Kidney epithelial cell (primary cell): Measurements from ENCODE around the gene ETS1. TPM values are rescaled to one million over a fixed set of nuclear protein-coding genes. Genes with fewer than 3 reads are reported as not detected.
A peak's percentile ranks its signal among the peaks of the same experiment; 100 is the strongest.

Source experiments
- DNase-seq: peaks from one replicate; pipeline ENCODE4 v3.0.0-alpha.2; 2010; ENCODE audit warnings: low read depth
- H3K27me3 ChIP-seq: 2 replicates; pipeline ENCODE4 v1.6.0; 2011; ENCODE audit warnings: low read length; ENCODE audit not compliant: control insufficient read depth, insufficient read depth
- H3K36me3 ChIP-seq: 2 replicates; pipeline ENCODE4 v1.5.1; 2011; ENCODE audit warnings: low read length; ENCODE audit not compliant: control insufficient read depth, insufficient read depth
- H3K4me3 ChIP-seq: 2 replicates; pipeline ENCODE4 v1.5.1; 2011; ENCODE audit warnings: low read depth, mild to moderate bottlenecking, control low read depth, low read length
- total RNA-seq: library from RNA; depleted of rRNA; stranded (reverse); fragments of >200 nt; gene quantifications from 2 replicates; pipeline ENCODE4 v1.2.3, GENCODE V29; 2015
- TF ChIP-seq, protein P1 (sequence below): IDR thresholded peaks from 2 replicates; pipeline ENCODE4 v1.5.1; 2011; ENCODE audit warnings: mild to moderate bottlenecking, moderate library complexity, low read length, control low read depth, inconsistent platforms; ENCODE audit not compliant: insufficient read depth, poor library complexity, severe bottlenecking

ETS1 gene
- total RNA-seq, 1 donor from 2014 or later = 224 TPM

DNA sequence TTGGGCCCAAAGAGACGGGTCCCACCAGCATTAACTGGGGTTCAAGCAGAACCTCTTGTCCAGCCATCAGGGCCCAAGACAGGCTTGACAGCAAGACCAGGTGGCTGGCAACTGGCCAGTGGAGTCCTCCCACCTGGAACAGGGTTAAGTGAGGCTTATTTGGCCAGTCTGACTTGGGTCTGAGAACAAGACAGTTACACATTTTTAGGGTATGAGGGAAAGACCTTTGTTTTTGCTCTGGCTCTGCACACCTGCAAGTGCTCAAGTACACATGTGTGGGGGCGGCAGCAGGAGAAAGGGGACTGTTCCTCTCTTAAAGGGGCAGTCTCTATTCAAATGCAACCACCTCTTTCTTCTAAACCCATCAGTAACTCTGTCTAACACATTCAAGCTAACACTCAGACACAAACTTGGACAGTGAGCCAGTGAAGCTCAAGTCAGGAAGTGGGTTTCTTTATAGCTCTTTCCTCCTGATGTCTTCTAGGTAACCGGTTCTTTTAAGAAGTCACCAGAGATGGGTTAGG, 116.2 kb downstream of the ETS1 start:
- DNase-seq = no peak
- Histone ChIP-seq H3K36me3 (peaks cover 2% of the 10 kb centered on the region), H3K4me3 (no peak overlapping the region), H3K27me3 (no peaks in the 10 kb centered on the region)
- TF ChIP-seq, protein P1, sequence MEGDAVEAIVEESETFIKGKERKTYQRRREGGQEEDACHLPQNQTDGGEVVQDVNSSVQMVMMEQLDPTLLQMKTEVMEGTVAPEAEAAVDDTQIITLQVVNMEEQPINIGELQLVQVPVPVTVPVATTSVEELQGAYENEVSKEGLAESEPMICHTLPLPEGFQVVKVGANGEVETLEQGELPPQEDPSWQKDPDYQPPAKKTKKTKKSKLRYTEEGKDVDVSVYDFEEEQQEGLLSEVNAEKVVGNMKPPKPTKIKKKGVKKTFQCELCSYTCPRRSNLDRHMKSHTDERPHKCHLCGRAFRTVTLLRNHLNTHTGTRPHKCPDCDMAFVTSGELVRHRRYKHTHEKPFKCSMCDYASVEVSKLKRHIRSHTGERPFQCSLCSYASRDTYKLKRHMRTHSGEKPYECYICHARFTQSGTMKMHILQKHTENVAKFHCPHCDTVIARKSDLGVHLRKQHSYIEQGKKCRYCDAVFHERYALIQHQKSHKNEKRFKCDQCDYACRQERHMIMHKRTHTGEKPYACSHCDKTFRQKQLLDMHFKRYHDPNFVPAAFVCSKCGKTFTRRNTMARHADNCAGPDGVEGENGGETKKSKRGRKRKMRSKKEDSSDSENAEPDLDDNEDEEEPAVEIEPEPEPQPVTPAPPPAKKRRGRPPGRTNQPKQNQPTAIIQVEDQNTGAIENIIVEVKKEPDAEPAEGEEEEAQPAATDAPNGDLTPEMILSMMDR = no peak

DNA sequence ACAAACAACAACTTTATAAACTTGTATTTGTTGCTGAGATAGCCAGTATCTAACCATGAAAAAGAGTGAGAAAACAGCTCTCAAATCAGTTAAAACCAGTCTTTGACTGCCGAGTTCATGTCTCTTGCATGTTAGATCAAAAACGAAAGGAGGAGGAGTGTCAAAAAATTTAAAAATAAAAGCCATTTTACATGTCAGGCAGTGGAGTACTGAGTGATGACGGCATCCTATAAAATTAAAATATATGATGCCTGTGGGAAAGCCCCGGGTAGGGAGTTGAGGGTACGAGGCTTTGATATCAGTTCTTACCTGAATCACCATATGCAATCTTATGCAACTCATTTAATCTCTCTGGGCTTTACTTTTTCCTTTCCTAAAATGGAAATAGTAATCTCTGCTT, 117.3 kb downstream of the ETS1 start:
- H3K36me3 ChIP-seq = peaks cover 2% of the 10 kb centered on the region
- H3K27me3 ChIP-seq = no peaks in the 10 kb centered on the region
- no peak for DNase-seq
- no peak overlapping the region for H3K4me3 ChIP-seq
- TF ChIP-seq, protein P1 = no peak

DNA sequence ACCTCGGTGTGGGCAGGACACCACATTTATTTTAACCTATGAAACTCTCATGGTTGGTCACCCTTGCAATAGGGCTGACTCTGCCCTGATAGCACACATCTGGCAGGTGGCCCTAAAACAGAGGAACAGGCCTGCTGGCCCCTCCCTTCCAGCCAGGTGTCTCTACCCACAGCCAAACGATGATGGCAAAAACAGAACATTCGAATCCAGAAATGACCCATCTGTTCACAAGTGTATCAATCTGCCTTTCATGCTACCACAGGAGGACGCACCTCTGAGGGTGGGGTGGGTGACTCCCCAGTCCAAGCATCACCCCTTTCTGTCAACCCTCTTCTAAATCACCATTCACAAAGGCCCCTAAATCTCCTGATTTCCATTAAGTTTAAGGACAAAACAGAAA, 118.1 kb downstream of the ETS1 start:
- Histone ChIP-seq H3K27me3 (no peaks in the 10 kb centered on the region), H3K4me3 (no peak overlapping the region), H3K36me3 (peaks cover 2% of the 10 kb centered on the region)
- DNase-seq = no peak
- TF ChIP-seq, protein P1 = no peak

DNA sequence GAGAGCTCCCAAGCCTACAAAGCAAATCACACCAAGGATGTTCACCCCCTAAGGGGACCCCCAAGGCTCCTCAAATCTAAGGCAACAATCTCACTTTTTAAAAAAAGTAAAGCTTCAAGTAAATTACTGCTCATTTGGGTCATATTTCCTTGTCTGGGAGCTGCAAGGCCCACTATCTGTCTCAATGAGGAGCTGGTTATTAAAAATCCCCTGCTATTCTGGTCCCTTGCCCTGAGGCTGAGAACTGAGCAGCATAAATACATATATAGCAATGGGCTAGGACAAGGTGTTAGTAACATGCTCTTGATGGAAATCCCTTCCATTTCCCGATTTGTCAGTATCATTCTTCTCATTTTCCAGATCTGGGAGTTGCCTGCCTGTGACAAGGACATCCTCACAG, 119.2 kb downstream of the ETS1 start:
- TF ChIP-seq, protein P1 = no peak
- Histone ChIP-seq H3K4me3 (no peak overlapping the region), H3K27me3 (no peaks in the 10 kb centered on the region), H3K36me3 (peaks cover 2% of the 10 kb centered on the region)
- no peak for DNase-seq

DNA sequence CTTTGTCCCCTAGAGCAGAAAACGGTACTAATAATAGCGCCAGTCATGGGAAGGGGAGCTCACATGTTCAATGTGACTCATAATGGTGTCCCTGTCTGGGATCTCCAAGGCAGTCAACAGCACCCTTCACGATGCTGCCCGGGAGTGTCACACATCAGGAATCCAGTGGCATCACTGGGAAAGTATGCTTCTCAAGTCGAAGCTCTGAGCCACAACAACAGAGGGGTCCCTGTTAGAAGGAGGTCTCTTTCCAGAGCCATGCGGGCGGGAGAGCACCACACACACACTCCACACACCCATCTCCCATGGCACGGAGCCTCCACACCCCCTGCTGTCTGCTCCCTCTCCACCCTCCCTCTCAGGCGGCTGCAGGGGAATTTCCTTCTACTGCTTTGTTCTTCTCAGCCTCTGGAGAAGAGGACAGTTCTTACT, 119.7 kb downstream of the ETS1 start:
- TF ChIP-seq, protein P1 = peak; percentile 23
- H3K4me3 ChIP-seq = no peak overlapping the region
- H3K36me3 ChIP-seq = peaks cover 2% of the 10 kb centered on the region
- H3K27me3 ChIP-seq = no peaks in the 10 kb centered on the region
- peak; percentile 100 for DNase-seq

DNA sequence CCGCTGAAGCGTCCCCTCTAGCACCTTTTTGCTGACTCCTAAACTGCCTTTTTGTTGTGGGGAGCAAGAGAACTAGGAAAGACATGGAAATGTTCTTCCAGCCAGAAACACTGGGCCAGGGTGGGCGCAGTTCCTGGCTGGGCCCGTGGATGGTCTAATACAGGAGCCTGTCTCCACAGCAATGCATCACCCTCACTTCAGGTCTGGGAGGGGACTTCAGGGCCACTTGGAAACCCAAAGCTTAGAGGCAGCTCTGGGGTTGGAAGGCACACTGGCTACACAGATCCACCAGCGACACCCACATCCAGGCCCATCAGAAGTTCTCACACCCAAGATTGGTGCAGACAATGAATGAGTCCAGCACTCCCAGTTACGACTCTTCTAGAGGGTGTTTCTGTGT, 120.3 kb downstream of the ETS1 start:
- TF ChIP-seq, protein P1 = no peak
- Histone ChIP-seq H3K36me3 (no peaks in the 10 kb centered on the region), H3K4me3 (no peak overlapping the region), H3K27me3 (no peaks in the 10 kb centered on the region)
- no peak for DNase-seq
